Mucosa of stomach (tissue), 1 donor: ENCODE results near the gene TBL3.

ENCODE experiments used
- H3K27me3 ChIP-seq: one replicate; pipeline ENCODE4 v1.7.0; 2013; ENCODE audit warnings: mild to moderate bottlenecking, low read length; ENCODE audit not compliant: control insufficient read depth, insufficient read depth
- H3K36me3 ChIP-seq: one replicate; pipeline ENCODE4 v1.7.0; 2013; ENCODE audit warnings: low read length; ENCODE audit not compliant: control insufficient read depth, insufficient read depth
- H3K4me1 ChIP-seq: one replicate; pipeline ENCODE4 v1.7.0; 2013; ENCODE audit warnings: mild to moderate bottlenecking, low read length; ENCODE audit not compliant: control insufficient read depth, insufficient read depth
- H3K4me3 ChIP-seq: one replicate; pipeline ENCODE4 v1.7.0; 2013; ENCODE audit warnings: low read length
- H3K9ac ChIP-seq: one replicate; pipeline ENCODE4 v1.7.0; 2013; ENCODE audit warnings: mild to moderate bottlenecking, low read length, moderate library complexity
- H3K9me3 ChIP-seq: one replicate; pipeline ENCODE4 v1.7.0; 2013; ENCODE audit warnings: mild to moderate bottlenecking, low read length, moderate library complexity; ENCODE audit not compliant: control insufficient read depth
- donor health status: Pancreatic carcinoma.

The TBL3 gene

GRCh38 chr16:1991588-1991947, 19.7 kb downstream of the TBL3 start:
- Histone ChIP-seq H3K27me3 (peaks cover 35% of the 10 kb centered on the region), H3K36me3 (no peaks in the 10 kb centered on the region), H3K4me3 (no peak overlapping the region), H3K9ac (no peak overlapping the region), H3K4me1 (peaks cover 25% of the 10 kb centered on the region), H3K9me3 (no peaks in the 10 kb centered on the region)

- H3K27me3 ChIP-seq, result peaks cover 35% of the 10 kb centered on the region
- H3K9me3 ChIP-seq, result no peaks in the 10 kb centered on the region
- no peak overlapping the region for H3K9ac ChIP-seq
- no peak overlapping the region for H3K4me3 ChIP-seq
- no peaks in the 10 kb centered on the region for H3K36me3 ChIP-seq
- H3K4me1 ChIP-seq, result peaks cover 25% of the 10 kb centered on the region
These were observed 20.3 kb downstream of the TBL3 start for GRCh38 chr16:1991948-1992703.

DNA sequence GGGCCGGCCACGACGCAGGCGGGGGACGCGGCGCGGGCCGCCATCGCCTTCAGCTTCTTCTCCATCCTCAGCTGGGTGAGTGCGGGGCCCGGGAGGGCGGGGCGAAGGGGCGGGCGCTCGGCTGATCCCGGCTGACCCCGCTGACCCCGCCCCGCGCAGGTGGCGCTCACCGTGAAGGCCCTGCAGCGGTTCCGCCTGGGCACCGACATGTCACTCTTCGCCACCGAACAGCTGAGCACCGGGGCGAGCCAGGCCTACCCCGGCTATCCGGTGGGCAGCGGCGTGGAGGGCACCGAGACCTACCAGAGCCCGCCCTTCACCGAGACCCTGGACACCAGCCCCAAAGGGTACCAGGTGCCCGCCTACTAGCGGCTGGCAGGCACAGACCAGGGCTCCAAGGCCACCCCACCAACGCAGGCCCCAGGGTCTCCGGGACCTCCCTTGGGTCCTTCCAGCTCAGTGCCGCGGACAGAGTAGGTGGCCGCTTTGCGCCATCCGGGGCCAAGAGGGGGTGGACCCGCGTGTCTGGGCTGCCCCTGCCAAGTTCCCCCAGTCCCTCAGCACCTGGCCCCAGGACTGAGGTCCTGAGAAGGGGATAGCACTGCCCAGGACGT, 21.0 kb downstream of the TBL3 start:
- no peaks in the 10 kb centered on the region for H3K9me3 ChIP-seq
- peaks cover 34% of the 10 kb centered on the region for H3K27me3 ChIP-seq
- no peaks in the 10 kb centered on the region for H3K36me3 ChIP-seq
- H3K4me1 ChIP-seq, result peaks cover 25% of the 10 kb centered on the region
- H3K9ac ChIP-seq, result no peak overlapping the region
- H3K4me3 ChIP-seq, result no peak overlapping the region

- Histone ChIP-seq H3K4me1 (peaks cover 25% of the 10 kb centered on the region), H3K4me3 (no peak overlapping the region), H3K36me3 (no peaks in the 10 kb centered on the region), H3K9me3 (no peaks in the 10 kb centered on the region), H3K9ac (no peak overlapping the region), H3K27me3 (peaks cover 25% of the 10 kb centered on the region)
These were observed 21.9 kb downstream of the TBL3 start for GRCh38 chr16:1993731-1994131.

GRCh38 chr16:1997494-1998359, 25.9 kb downstream of the TBL3 start:
- H3K4me3 ChIP-seq, result no peak overlapping the region
- H3K27me3 ChIP-seq, result no peaks in the 10 kb centered on the region
- H3K9me3 ChIP-seq, result no peaks in the 10 kb centered on the region
- H3K4me1 ChIP-seq, result no peaks in the 10 kb centered on the region
- no peaks in the 10 kb centered on the region for H3K36me3 ChIP-seq
- H3K9ac ChIP-seq, result no peak overlapping the region

DNA sequence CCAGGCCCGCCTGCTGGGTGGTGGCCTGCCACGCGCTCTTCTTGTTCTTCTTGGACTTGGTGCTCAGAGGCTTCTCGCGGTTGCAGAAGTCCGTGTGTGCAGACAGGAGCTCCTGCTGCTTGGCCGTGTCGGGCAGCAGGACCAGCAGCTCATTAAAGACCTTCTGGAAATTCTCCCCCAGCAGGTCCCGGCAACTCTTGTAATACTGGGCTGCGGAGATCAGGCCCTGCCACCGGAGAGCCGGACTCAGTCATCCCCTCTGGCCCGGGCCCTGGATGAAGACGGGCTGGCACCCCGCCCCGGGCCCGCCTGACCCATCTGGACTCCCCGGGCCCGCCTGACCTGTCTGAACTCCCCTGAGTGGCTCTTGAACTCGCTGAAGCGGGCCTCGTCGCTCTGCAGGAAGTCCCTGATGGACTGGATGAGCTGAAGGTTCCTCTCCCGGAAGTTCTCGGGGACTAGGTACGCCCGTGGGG, 26.5 kb downstream of the TBL3 start:
- Histone ChIP-seq H3K9ac (no peak overlapping the region), H3K4me1 (peaks cover under 1% of the 10 kb centered on the region), H3K27me3 (no peaks in the 10 kb centered on the region), H3K36me3 (peaks cover 3% of the 10 kb centered on the region), H3K4me3 (no peak overlapping the region), H3K9me3 (no peaks in the 10 kb centered on the region)

GRCh38 chr16:1998852-1999801, 27.3 kb downstream of the TBL3 start:
- Histone ChIP-seq H3K4me3 (no peak overlapping the region), H3K27me3 (no peaks in the 10 kb centered on the region), H3K9me3 (no peaks in the 10 kb centered on the region), H3K9ac (no peak overlapping the region), H3K4me1 (peaks cover 8% of the 10 kb centered on the region), H3K36me3 (peaks cover 5% of the 10 kb centered on the region)

DNA sequence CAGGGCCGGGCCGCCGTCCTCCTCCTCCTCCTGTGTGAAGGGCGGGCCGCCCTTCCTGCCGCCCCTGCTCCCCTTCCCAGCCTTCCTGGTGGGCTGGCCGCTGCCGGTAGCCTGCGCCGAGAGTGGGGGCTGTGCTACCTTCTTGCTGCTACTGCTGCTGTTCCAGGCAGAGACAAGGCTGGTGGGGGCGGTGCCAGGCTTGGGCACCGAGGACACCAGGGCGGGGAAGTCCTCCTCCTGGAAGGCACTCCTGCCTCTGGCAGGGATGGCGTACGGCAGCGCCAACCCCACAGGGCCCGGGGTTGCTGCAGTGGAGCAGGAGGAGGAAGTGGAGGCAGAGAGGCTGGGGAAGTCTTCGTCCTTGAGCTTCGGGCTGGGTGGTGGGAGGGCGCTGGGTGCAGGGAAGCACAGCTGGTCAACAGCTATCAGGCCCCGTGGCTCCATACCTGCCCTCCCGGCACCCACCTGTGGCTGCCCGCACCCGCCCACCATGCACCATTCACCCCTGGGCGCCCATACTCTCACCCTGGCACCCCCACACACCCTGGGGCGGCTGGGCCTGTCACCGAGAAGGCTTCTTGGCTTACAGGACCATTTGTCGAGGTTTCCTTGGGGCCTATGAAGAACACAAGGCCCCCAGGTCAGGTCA, 28.1 kb downstream of the TBL3 start:
- H3K4me3 ChIP-seq, result no peak overlapping the region
- no peaks in the 10 kb centered on the region for H3K27me3 ChIP-seq
- H3K9ac ChIP-seq, result no peak overlapping the region
- no peaks in the 10 kb centered on the region for H3K9me3 ChIP-seq
- peaks cover 17% of the 10 kb centered on the region for H3K4me1 ChIP-seq
- H3K36me3 ChIP-seq, result peaks cover 5% of the 10 kb centered on the region

- Histone ChIP-seq H3K9me3 (no peaks in the 10 kb centered on the region), H3K9ac (no peak overlapping the region), H3K4me1 (peaks cover 27% of the 10 kb centered on the region), H3K27me3 (no peaks in the 10 kb centered on the region), H3K36me3 (peaks cover 5% of the 10 kb centered on the region), H3K4me3 (no peak overlapping the region)
These were observed 29.2 kb downstream of the TBL3 start for GRCh38 chr16:2001035-2001434.

DNA sequence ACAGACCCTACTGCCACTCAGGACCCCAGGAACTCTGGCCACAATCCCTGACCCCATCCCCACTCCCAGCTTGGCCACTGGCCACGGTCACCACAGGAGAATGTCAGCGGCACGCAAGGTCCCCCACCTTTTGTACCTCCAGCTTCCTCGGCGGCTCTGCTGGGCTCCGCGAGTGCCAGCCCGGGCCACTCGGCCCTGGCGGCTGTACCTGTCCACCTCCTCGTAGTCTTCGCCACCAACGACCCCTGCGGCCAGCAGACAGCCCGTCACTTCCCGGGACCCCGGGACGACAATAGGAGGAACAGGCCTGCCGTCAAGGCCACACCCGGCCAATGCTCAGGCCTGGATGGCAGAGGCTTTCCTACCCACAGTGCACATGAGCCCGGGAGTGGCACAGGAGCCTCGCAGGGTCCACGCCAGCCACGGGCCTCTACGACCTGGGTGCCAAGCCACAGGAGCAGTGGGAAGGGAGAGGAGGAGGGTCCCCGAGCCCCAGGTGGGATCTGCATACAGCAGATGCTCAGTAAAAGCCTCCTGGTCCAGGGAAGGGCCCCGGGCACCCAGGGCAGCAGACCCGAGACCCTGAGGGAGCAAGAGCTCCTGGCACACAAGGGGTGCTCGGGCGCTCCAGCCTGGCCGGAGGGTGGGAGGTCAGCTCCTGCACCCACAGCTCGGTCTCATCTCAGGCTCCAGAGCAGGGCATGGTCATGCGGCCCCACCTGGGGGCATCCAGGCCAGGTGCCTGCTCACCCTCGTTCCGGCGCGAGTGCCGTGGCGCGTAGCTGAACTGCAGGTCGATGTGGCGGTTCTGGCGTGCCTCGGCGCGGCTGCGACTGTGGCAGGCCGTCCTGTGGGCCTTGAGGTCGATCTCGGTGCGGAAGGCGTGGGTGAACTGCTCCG, 29.9 kb downstream of the TBL3 start:
- no peaks in the 10 kb centered on the region for H3K27me3 ChIP-seq
- no peaks in the 10 kb centered on the region for H3K9me3 ChIP-seq
- no peak overlapping the region for H3K4me3 ChIP-seq
- peaks cover 34% of the 10 kb centered on the region for H3K4me1 ChIP-seq
- no peak overlapping the region for H3K9ac ChIP-seq
- peaks cover 5% of the 10 kb centered on the region for H3K36me3 ChIP-seq
